ENCODE measurements around the gene CAPS.
"Not testable (repeated sequence)": the region's sequence is repeated elsewhere in the genome, so short reads cannot be mapped to it uniquely, and the experiment has no call there.

The CAPS gene

DNA sequence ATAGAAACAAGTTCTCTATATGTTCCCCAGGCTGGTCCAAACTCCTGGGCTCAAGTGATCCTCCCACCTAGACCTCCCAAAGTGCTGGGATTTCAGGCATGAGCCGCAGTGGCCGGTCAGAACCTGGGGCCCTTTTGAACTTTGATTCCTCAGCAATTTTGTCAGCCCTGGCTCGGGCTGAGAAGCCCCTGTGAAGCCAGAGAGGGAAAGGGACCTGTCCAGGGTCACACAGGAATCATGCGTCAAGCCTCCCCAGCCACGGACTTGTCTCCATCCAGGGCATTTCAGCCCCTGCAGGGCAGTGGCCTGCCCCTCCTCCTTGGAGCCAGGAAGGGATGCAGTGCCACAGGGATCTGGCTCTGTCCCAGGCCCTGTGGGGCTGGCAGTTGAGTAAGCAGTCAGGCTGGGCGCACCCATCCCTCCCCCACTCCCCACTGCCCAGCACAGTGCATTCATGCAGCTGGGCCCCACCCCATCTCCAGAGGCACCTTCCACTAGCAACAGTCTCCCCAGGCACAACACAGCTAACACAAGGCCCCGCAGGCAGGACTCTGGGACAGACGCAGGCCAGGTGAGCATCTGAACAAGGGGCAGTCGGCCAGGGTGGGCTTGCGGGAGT is at the start of gene CAPS:
CAPS (plus strand) TSS at position 516 of the 619 bp plus-strand sequence. CDS start 153 bp downstream, outside the sequence.
- no peak for DNase-seq (ENCODE audit: low read depth in 2 of 2)

DNA sequence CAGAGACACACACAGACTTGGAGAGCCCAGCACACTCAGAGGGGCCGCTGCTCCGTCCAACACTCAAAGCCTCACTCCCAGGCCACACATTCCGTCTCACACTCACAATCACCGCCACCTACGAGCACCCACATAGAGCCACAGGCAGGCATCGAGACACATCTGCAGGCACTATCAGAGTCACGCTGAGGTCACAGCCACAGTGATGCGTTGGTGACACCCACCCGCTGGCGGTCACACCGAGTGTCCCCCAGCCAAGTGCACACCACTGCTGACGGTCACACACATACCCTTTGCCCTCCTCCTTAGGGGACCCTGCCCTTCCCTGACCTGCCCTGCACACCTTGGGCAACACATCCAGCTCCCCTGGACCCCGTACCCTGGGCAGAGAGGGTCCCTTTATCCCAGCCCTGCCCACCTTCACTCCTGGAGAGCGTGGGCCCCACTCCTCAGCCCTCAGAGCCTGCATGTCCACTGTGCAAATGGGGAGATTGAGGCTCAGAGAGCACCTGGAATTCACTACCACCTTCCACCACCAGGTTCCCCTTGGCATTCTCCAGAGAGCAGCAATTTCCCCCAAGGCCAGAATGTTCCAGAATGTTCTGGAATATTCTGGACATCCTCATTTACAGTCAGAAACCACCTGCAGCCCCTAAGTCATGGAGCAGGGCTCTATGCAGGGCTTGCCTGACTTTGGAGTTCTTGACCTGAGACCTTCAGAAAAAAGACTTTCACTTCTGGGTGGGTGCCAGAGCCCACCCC is 49.1 kb upstream of the CAPS start:
- DNase-seq (ENCODE audit: low read depth in 2 of 2): no peak

DNA sequence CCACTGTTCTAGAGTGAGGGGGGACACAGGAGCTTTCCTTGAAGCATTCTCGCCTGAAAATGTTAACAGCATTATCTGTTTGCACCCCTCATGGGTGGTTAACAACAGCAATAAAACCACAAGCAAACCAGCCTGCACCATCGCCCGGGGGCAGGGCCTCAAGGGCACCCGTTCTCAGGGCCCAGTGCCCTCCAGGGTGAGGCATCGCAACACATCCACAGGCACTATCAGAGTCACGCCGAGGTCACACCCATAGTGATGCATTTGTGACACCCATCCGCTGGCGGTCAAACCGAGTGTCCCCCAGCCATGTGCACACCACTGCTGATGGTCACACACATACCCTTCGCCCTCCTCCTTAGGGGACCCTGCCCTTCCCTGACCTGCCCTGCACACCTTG is 48.3 kb upstream of the CAPS start:
- DNase-seq (ENCODE audit: low read depth in 2 of 2): no peak

DNA sequence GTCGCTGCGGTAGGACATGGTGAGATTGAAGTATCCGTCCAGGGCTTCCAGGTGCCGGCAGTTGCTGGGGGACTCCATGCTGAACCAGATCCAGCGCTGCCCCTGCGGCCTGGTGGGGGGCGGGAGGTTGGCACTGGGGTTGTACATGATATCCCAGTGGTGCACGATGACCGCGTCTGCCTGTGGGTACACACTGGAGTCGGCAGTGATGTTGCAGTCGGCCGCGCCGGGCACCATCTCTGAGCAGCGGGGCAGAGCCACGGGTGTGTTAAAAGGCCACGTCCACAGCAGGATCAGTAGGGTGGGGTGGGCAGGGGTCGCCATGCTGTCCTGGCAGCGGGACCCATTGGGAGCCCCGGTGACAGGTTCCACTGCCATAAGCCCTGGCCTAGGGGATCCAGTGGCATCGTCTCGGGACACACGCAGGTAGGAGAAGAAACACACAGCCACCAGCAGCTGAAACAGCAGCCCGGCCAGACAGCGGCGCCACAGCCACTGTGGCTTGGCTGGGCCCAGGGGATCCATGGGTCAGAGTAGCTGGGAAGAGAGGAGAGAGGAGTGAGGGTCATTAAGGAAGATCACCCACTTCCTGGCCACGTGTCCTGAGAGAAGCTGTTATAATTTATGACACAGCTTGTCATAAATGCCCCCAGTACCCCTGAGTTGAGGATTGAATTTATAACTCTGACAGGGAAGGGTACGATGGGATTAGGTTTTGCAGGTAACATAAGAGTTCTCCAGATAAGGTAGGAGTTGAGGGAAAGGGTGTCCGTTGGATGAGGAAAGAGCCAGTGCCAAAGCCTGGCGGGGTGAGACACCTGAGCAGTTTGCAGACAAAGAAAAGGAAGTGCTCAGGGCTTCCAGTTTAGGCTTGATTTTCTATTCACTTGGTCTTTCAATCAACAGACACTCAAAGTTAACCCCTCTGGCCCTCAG is 46.6 kb upstream of the CAPS start:
- no peak for DNase-seq (ENCODE audit: low read depth in 2 of 2)

DNA sequence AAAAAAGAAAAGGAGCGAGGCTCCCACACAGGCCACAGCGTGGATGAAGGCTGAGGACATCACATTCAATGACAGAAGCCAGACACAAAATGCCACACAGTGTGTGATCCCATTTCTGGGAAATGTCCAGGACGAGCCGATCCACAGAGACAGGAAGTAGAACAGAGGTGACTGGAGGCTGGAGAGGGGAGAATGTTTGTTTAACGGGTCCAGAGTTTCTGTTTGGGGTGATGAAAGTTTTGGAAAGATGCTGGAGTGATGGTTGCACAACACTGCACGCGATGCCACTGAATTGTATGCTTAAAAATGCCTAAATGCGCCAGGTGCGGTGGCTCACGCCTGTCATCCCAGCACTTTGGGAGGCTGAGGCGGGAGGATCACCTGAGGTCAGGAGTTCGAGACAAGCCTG is 43.1 kb upstream of the CAPS start:
- no peak for DNase-seq (ENCODE audit: low read depth in 2 of 2)

DNA sequence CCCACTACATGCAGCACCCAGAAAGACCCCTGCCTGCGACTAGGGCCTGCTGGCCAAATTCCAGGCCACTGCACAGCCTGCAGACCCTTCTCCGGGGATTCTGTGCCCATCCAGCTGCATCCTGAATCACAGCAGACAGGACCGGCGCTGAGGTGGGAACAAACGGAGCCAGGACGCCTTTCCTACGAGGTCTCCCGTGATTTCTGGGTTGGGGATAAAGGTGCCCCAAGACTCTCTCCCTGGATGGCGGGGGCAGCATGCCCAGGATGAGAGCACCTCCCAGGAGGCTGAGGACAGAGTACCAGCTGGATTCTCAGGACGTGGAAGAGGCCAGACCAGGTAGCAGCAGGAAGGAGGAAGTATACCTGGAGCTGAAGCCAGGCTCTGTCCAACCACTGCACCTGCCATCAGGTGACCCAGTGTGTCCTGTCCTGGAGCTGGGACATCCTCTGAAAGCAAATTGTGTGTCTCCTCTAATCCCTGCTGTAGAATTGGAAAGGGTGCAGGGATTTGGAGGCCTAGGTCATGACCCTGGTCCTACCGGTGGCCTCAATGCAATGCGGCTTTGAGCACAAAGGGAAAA is 40.3 kb upstream of the CAPS start:
- no peak for DNase-seq (ENCODE audit: low read depth in 2 of 2)

DNA sequence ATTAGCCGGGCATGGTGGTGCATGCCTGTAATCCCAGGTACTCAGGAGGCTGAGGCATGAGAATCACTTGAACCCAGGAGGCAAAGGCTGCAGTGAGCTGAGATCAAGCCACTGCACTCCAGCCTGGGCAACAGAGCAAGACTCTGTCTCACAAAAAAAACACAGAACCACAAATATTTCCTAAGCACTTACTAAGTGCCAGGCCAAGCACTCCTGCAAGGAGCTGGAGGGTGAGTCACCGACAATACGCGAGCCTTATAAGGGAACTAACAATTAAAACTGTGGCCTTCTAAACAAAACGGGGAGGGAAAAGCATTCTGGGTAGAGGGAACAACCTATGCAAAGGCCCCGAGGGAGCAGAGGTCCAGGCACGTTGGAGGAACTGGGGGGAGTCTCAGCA is 39.6 kb upstream of the CAPS start:
- DNase-seq (ENCODE audit: low read depth in 2 of 2): not testable (repeated sequence)

DNA sequence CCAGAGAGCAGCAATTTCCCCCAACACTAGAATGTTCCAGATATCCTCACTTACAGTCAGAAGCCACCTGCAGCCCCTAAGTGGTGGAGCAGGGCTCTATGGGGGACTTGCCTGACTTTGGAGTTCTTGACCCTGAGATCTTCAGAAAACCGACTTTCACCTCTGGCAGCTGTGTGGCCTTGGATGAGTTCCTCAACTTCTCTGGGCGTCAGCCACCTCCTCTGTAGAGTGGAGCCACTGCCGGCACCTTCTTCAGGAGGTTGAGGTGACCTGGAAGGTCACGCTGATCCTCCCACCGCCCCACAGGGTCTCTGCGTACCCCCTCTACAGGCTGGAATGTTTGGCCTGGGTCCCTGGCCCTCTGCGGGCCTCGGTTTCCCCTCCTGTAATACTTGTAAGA is 36.6 kb upstream of the CAPS start:
- DNase-seq (ENCODE audit: low read depth in 2 of 2): no peak

DNA sequence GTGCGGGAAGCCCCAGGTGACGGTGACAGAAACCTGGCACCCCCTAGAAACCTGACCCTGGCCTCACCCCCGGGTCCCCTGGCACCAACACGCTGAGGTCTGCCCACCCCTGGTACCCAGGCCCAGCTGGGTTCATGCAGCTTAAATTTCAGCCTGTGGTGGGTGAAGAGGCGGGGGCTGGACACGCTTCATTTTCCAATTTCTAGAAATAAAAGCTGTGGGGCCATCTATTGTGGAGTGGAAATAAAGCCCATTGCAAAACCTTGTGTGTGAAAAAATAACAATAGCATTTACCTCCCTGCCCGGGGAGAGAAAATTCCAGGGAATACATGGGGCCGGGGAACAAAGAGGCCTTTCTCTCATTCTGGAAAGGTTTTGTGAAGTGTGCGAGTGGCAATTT is 36.2 kb upstream of the CAPS start:
- no peak for DNase-seq (ENCODE audit: low read depth in 2 of 2)

DNA sequence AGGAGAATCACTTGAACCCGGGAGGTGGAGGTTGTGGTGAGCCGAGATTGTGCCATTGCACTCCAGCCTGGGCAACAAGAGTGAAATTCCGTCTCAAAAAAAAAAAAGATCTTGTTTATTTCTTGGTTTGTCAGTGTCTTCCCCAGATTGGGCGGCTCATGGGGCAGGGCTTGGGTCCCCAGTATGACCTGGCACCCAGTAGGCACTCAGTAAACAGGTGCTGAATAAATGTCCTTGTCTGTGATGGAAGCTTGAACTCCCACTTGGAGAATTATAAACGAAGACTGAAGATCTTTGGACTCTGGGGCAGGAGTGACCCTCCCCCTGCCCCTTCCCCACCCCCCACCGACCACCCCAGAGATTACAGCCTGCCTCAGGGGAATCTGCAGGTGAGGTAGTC is 33.9 kb upstream of the CAPS start:
- no peak for DNase-seq (ENCODE audit: low read depth in 2 of 2)

DNA sequence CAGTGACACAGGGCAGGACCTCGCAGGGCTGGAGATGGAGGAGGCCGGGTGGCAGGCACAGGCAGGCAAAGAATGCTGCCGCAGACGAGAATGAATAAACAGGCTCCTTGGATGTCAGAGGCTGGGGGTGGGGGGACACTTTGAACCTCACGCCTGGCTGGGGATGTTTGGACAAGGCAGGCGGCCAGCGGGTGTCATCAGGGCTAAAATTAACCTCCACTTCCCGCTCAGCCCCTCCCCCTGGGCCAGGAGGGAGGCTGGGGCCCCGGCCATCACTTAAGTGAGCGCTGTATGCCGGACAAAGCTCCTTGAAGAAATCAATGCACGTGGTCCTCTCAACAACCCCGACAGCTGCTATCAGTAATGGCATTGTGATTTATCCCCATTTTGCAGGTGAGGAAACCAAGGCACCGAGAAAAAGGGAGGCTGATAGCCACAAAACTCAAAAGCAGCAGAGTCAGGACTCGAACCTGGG is 33.4 kb upstream of the CAPS start:
- no peak for DNase-seq (ENCODE audit: low read depth in 2 of 2)

DNA sequence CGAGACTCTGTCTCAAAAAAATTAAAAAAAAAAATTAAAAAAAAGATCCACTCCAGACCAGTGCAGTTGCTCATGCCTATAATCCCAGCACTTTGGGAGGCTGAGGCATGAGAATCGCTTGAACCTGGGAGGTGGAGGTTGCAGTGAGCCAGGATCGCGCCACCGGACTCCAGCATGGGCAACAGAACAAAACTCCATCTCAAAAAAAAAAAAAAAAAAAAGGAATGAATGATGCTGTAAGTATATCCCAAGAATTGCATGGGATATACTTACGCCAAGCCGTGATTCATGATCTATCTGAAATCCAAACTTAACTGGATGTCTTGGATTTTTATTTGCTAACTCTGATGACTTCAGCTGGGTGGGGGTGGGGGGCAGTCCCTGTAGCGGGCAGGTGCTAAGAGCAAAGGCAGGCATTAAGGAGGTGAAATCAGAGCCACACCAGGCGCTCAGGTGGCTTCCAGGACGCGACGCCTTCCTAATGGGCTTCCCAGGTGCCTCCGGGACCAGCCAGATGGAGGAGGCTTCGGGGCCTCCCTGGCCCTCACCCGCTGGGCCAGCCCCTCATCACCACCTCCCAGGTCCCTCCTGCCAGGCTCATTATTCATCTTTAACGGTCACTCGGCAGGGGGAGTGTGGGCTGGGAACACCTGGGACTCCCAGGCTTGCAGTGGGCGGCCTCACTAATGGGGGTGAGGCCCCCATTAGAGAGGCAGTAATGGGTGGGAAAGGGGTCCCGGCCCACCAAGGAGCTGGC is 32.3 kb upstream of the CAPS start:
- no peak for DNase-seq (ENCODE audit: low read depth in 2 of 2)

DNA sequence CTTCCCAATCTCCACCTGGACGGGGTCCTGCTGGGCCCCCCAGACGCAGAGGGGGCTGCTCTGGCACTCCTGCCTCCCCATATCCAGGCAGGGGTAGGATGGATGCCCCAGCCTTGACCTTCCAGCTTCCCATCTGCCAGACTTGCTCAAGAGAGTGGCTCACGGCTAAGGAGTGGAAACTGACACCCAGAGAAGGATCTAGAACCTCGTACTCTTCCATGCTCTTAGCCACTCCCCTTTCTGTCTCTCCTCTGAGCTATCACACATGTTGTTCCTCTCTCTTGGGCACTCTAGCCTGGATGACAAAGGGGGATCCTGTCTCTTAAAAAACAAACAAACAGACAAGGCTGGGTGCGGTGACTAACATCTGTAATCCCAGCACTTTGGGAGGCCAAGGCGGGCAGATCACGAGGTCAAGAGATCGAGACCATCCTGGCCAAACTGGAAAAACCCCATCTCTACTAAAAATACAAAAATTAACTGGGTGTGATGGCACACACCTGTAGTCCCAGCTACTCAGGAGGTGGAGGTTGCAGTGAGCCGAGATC is 31.6 kb upstream of the CAPS start:
- no peak for DNase-seq (ENCODE audit: low read depth in 2 of 2)

DNA sequence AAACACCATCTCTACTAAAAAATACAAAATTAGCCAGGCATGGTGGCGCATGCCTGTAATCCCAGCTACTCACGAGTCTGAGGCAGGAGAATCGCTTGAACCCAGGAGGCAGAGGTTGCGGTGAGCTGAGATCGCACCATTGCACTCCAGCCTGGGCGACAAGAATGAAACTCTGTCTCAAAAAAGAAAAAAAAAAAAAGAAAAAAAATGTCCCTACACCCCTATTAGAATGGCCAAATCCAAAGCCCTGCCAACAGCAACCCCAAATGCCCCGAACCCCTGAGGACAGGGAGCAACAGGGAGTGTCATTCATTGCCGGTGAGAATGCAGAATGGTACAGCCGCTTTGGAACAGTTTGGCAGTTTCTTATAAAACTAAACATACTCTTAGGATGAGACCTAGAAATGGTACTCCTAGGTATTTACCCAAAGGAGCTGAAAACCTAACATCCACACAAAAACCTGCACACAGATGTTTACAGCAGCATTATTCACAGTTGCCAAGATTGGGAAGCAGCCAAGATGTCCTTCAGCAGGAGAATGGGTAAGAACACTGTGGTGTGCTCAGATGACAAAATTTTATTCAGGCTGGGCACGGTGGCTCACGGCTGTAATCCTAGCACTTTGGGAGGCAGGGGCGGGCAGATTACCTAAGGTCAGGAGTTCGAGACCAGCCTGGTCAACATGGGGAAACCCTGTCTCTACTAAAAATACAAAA is 30.7 kb upstream of the CAPS start:
- not testable (repeated sequence) for DNase-seq (ENCODE audit: low read depth in 2 of 2)

DNA sequence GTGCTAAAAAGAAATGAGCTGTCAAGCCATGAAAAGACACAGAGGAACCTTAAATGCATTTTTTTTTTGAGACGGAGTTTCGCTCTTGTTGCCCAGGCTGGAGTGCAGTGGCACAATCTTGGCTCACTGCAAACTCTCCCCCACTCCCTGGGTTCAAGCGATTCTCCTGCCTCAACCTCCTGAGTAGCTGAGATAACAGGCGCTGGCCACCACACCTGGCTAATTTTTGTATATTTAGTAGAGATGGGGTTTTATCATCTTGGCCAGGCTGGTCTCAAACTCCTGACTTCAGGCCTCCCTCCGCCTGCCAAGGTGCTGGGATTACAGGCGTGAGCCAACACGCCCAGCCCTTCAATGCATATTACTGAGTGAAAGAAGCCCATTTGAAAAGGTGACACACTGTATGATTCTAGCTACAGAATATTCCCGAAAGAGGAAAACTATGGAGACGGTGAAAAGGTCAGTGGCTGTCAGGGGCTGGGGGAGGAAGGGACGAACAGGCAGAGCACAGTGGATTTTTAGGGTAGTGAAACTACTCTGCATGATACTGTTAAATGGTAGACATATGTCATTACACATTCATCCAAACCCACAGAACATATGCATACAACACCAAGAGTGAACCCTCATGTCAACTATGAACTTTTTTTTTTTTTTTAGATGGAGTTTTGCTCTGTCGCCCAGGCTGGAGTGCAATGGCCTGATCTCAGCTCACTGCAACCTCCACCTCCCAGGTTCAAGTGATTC is 29.8 kb upstream of the CAPS start:
- DNase-seq (ENCODE audit: low read depth in 2 of 2): not testable (repeated sequence)

DNA sequence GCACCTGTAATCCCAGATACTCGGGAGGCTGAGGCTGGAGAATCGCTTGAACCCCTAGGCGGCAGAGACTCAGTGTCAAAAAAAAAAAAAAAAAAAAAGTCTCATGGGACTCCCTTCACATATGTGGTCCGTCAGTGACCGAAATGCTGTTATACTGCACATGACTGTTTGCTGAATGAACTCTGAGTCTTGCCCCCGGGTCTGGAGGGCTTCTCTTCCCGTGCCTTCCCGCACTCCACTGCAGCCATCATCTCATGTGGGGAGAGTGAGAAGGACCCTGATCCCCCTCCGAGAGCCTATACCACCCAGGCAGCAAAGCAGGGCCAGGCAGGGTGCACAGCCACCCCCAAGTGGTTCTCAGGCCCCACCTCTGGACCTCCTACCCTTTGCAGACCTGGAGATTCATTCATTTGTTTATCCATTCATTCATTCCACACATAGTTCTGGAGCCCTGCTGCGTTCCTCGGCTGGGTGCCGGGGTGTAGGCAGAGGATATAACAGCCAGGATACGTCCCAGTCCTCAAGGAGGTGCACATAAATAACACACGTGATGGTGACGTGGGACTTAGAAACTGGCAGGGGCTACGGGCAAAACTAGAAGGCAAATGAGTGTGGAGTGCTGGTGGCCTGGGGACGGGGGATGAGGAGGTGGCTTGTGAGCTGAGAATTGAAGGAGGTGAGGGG is 24.6 kb upstream of the CAPS start:
- DNase-seq (ENCODE audit: low read depth in 2 of 2): no peak

DNA sequence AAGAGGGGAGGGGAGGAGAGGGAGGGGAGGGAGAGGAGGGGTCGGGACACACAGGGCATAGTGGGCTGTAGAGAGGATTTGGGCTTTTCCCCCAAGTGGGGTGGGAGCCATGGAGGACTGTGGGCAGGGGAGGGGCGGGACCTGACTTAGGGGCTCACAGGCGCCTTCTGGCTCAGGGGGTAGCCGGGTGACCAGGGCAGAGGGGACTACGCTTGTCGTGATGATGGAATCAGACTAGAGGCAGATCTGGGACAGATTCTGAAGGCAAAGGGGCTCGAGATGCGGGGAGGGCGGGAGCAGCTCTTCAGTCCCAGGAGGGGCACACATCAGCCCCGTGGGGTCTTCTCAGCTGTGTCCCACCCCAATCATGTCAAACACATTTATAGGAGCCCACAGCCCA is 24.0 kb upstream of the CAPS start:
- no peak for DNase-seq (ENCODE audit: low read depth in 2 of 2)

DNA sequence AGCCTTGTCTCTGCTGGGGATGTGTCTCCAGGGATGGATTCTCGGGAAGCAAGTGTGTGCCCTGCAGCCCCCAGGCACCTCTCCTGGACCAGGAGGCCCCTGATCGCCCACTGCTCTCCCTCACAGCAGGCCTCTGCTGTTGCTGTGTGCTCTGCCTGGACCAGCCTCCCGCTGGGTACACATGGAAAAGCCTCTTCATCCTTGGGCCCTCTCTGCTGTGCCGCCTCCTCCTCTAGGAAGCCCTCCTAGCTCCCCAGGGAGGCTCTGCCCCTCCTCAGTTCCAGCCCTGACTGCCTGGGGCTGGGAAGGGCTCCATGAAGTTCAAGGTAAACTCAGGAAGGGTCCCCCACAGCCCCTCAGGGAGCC is 22.5 kb upstream of the CAPS start:
- no peak for DNase-seq (ENCODE audit: low read depth in 2 of 2)

Data from activated CD8-positive, alpha-beta memory T cell treated with anti-CD3 and anti-CD28 coated beads for 4 hours (primary cell).